Jurkat, Clone E6-1 (cell line): ENCODE results near the gene CEACAM5.
"Not testable (repeated sequence)": the region's sequence is repeated elsewhere in the genome, so short reads cannot be mapped to it uniquely, and the experiment has no call there.

ENCODE experiments used
- DNase-seq: peaks from one replicate; pipeline ENCODE4 v3.0.0-alpha.2; 2011; ENCODE audit warnings: low read depth, low spot score
- H3K4me3 ChIP-seq: 2 replicates; pipeline ENCODE4 v1.5.1; 2011; ENCODE audit warnings: mild to moderate bottlenecking, low read length, control low read depth, moderate library complexity

Gene CEACAM5

GRCh38 chr19:41734156-41734555 is 25.7 kb downstream of the CEACAM5 start:
- no peak overlapping the region for H3K4me3 ChIP-seq
- no peak for DNase-seq

- no peak overlapping the region for H3K4me3 ChIP-seq
These were observed 26.2 kb downstream of the CEACAM5 start for GRCh38 chr19:41734585-41734984.

DNA sequence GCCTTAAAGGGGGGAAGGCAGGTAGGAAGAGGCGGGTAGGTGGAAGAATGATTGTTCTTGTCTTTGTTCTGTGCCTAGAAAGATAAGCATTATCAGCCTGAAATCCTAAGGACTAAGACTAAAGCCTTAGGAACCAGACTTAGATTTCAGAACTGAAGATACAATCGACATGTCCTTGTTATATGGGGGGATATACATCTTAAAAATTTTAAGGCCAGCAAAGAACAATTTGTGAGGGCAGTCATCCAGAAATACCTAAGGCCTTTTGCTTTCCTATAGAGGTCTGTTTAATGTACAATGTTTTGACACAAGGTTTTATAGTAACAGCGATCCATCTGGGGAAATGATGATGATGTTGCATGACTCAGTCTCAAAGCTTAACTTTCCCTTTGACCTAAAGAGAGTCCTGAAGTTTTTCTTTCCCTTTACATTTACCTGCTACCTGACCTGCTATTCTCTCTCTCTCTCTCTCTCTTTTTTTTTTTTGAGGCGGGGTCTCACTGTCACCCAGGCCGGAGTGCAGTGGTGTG is 26.7 kb downstream of the CEACAM5 start:
- H3K4me3 ChIP-seq: no peak overlapping the region
- DNase-seq: no peak

More at GRCh38 chr19:41734585-41734984, 26.2 kb downstream of the CEACAM5 start:
- no peak for DNase-seq

DNA sequence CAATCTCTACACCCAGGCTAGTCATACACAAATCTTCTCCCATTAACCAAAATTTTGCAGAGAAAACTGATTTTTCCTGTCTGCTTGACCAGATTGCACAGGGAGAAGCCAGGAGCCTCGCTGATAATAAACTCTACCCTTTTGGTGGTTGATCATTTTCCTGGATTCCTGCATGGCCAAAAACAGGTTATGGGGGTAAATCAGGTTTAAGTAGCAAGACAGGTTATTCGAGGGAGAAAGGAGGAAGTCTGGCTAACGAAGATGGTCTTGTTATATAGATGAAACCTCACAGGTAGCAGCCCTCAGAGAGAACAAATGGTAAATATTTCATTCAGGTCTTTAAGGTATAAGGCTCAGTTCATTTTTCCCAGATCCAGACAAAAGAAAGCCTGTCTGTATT is 30.9 kb downstream of the CEACAM5 start:
- DNase-seq: no peak
- no peak overlapping the region for H3K4me3 ChIP-seq

- DNase-seq: peak; percentile 32
- no peak overlapping the region for H3K4me3 ChIP-seq
These were observed 32.2 kb downstream of the CEACAM5 start for GRCh38 chr19:41740415-41741243.

- no peak overlapping the region for H3K4me3 ChIP-seq
- DNase-seq: no peak
These were observed 32.8 kb downstream of the CEACAM5 start for GRCh38 chr19:41741244-41741554.

- no peak for DNase-seq
- H3K4me3 ChIP-seq: no peak overlapping the region
These were observed 36.4 kb downstream of the CEACAM5 start for GRCh38 chr19:41744850-41745249.

DNA sequence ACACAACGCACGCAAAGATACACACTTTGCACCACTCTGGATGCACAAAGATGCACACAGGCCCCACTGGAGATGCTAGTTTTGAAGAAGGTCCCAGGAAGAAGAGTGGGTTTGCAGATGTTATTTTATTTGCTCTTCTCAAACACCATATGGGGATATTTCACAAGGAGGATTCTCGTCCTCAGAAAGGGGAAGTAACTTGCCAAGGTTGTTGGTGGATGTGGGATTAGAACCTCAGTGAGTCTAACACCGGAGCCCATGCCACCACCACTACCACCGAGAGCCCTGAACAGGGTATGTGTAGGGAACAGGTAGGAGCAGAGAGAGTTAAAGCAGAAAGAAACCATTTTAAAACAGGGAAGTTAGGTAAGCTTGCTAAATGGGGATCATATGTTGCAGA is 37.3 kb downstream of the CEACAM5 start:
- DNase-seq: no peak
- no peak overlapping the region for H3K4me3 ChIP-seq

- DNase-seq: peak; percentile 54
- no peak overlapping the region for H3K4me3 ChIP-seq
These were observed 38.3 kb downstream of the CEACAM5 start for GRCh38 chr19:41746593-41747227.

DNA sequence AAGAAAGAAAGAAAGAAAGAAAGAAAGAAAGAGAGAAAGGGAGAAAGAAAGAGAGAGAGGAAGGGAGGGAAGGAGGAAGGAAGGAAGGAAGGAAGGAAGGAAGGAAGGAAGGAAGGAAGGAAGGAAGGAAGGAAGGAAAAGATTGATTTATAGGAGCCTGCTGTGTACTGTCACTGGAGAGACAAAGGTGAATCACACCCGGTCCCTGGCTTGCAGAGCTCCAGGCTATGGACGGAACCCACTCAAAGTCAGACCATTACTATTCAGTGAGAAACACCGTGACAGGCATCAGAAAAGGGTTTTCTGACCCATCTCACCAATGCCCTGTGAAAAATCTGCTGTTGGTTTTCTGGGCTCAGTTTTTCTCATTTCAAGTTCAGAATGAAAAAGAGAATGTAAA is 39.6 kb downstream of the CEACAM5 start:
- H3K4me3 ChIP-seq: no peak overlapping the region
- no peak for DNase-seq

DNA sequence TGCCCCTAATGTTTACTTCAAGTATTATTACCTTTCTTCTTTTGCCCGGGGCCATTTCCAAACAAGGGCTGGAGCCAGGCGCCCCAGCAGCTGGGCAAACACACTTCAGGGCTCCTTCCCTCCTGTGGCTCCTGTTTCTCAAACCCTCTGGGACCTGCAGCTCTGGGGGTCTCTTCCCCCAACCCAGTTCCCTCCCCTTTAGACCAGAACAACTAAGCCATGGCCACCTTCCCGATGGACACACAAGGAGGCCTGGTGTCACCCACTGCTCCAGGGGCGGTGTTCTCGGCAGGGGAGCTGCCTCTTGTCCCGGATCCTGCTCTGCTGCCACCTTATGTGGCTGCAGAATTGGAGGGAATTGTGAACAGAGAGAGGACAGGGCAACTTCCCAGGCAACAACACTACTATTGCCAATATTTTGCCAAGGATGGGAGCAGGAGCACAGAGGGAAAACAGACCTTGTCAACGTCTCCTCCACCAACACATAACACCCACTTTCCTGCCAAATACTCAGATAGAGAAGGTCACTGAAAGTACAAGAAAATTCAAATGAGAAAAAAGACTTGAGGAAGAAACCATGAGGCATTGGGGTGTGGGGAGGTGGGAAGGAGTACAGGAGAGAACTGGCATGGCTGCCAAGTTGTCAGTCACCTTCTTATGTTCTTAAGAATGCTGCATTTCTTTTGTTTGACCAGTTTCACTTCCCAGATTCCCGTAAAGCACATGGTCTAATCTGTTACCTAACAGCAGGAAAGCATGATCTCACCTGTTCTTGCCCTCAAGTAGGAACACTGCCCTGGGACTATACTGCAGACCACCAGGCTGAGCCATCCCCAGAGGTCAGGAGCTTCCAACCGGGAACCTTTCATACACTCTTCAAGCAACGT is 42.1 kb downstream of the CEACAM5 start:
- not testable (repeated sequence) for DNase-seq, H3K4me3 ChIP-seq

DNA sequence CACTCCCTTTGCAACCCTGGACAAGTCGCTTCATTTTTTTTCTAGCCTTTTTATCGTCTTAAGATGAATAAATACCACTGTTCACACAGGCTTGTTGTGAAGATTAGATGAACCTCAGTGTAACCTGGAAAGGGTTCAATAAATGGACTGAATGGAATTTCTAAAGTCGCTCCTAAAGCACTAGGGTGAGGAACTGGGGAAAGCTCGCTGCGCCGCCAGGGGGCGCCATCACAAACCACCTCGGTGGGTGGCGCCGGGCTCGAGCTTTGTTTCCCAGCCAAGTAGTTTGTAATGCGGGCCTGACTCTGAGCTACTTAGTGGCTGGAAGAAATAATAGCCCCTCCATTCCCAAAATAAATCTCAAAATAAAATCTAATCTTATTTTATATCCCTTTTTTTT is 44.7 kb downstream of the CEACAM5 start:
- DNase-seq: peak; percentile 32
- H3K4me3 ChIP-seq: no peak overlapping the region

DNA sequence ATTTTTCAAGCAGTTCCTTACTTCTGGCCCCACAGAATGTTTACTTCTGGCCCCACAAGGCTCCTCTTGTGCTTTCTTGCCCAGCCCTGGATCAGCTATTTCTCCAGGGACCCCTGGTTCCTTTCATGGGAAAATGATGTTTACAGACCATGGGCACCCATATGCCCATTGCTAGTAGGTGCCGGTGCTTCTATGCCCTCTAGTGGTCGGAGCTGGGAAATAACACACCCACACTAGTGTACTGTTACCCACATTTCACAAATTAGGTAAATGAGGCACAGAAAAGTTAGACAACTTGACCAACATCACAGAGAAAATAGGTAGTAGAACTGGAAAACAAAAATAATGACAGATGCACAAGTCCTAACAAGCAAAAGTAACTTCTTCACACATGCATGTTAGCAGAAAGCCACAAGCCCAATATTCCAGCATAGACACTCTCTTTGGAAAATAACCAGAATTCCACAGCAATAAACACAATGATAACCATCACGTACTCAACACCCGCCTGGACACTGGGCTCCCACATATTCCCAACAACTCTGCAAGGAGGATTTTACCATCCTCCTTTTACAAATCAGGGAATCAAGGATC is 45.6 kb downstream of the CEACAM5 start:
- no peak overlapping the region for H3K4me3 ChIP-seq
- DNase-seq: peak; percentile 39

- no peak for DNase-seq
- no peak within 1 kb of the TSS for H3K4me3 ChIP-seq
These were observed 47.0 kb downstream of the CEACAM5 start, which contains the start of gene CEACAM6 for GRCh38 chr19:41755328-41755913. TSS of gene CEACAM6 (plus strand) at chr19:41755530. CDS start at chr19:41755639, 109 bp downstream.

DNA sequence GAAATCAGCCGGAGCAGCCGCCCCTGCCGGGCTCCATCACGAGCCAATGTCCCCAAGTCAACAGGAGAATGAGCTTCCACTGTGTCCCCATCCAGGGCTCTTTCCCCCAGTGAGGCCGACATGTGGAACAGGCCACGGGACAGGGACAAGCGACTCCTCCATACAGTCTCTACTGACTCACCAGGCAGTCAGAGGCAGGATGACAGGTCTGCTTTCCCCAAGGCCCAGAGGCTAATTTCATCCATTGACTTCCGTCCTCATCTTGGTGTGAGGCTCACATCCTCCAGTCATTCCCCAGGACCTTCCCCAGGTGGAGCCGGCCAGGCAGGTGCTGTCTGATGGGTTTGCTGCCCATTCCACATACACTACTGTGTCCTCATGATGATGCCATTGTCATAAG is 50.4 kb downstream of the CEACAM5 start:
- no peak overlapping the region for H3K4me3 ChIP-seq
- DNase-seq: no peak

- no peak for DNase-seq
- no peak overlapping the region for H3K4me3 ChIP-seq
These were observed 58.7 kb downstream of the CEACAM5 start for GRCh38 chr19:41767115-41767514.

GRCh38 chr19:41768105-41768504 is 59.7 kb downstream of the CEACAM5 start:
- not testable (repeated sequence) for DNase-seq, H3K4me3 ChIP-seq

DNA sequence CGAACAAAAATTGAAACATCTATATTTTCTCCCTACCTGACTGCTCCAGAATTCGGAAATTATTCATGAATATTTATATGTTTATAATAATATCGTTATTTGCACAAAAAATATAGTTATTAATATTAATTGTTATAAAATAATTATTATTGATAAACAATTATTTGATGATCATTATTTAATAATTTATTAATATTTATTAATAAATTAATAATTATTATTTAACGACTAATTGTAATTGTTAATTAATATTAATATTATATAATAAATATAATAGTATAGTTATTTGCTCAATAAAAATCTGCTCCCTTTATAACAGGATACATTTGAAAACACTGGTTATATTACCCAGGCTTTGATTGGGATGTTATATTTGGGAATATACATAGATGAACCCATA is 61.2 kb downstream of the CEACAM5 start:
- H3K4me3 ChIP-seq: no peak overlapping the region
- no peak for DNase-seq

GRCh38 chr19:41771410-41771809 is 63.0 kb downstream of the CEACAM5 start:
- H3K4me3 ChIP-seq: no peak overlapping the region
- no peak for DNase-seq
